K562 (cell line): Measurements from ENCODE around the gene PTPN7. TPM values are rescaled to one million over a fixed set of nuclear protein-coding genes. Genes with fewer than 3 reads are reported as not detected.

Experiments
- ASH1L ChIP-seq: fragments of 450-650 bp; IDR thresholded peaks from 2 replicates; pipeline ENCODE4 v1.6.1; 2018; ENCODE audit warnings: borderline replicate concordance, mild to moderate bottlenecking, low read depth; ENCODE audit not compliant: partially characterized antibody
- BCL6 ChIP-seq: fragments of 250-450 bp; sonication (Bioruptor Pico); IDR thresholded peaks from 2 replicates; pipeline ENCODE4 v1.4.0; 2020
- CREM ChIP-seq: IDR thresholded peaks from 2 replicates; pipeline ENCODE4 v1.6.1; 2014; ENCODE audit warnings: antibody characterized with exemption, low read depth
- DDX20 ChIP-seq: fragments of 450-650 bp; IDR thresholded peaks from 2 replicates; pipeline ENCODE4 v1.6.1; 2016; ENCODE audit warnings: missing genetic modification characterization, low read depth, mild to moderate bottlenecking, missing compliant biosample characterization, moderate library complexity
- GATAD2A ChIP-seq: fragments of 450-650 bp; IDR thresholded peaks from 2 replicates; pipeline ENCODE4 v1.6.1; 2017
- MAZ ChIP-seq, 2 experiments: fragments of 450-650 bp in 1 of 2; sonication (generic) in 1 of 2; formaldehyde crosslinking; IDR thresholded peaks in 1 of 2; conservative IDR thresholded peaks in 1 of 2; 2 replicates each; pipeline versions ENCODE4 v1.4.0 to v1.5.0; 2020; ENCODE audit warnings: mild to moderate bottlenecking in 1 of 2, missing genetic modification reagents in 1 of 2
- MTF1 ChIP-seq: fragments of 250-450 bp; sonication (Bioruptor Pico); IDR thresholded peaks from 2 replicates; pipeline ENCODE4 v1.9.0; 2021; ENCODE audit warnings: moderate library complexity, mild to moderate bottlenecking, inconsistent platforms, borderline replicate concordance
- RBM14 ChIP-seq: fragments of 200-400 bp; formaldehyde crosslinking; IDR thresholded peaks from 2 replicates; pipeline ENCODE4 v1.6.1; 2018; ENCODE audit warnings: low read depth, mild to moderate bottlenecking, low read length, moderate library complexity, borderline replicate concordance; ENCODE audit not compliant: insufficient read depth
- TCF7L2 ChIP-seq: fragments of 150-350 bp; IDR thresholded peaks from 2 replicates; pipeline ENCODE4 v1.6.1; 2016; ENCODE audit warnings: low read depth, mild to moderate bottlenecking, low read length, moderate library complexity
- U2AF2 ChIP-seq: fragments of 200-400 bp; formaldehyde crosslinking; optimal IDR thresholded peaks from 2 replicates; pipeline ENCODE3; 2017; ENCODE audit warnings: low read depth, mild to moderate bottlenecking, low read length
- polyA plus RNA-seq, 8 experiments: library from polyadenylated mRNA; depleted of rRNA in 4 of 8; stranded (reverse) in 5 of 8; unstranded in 3 of 8; fragments of >200 nt; fragmentation: Nextera tagmentation in 2 of 8; fragmentation: Illumina TruSeq in 1 of 8; extraction: Ambion mirVana in 2 of 8; extraction: Trizol in 1 of 8; gene quantifications; 2 replicates each; pipeline versions ENCODE4 v1.2.1 to v1.2.3, GENCODE V29; 2011 to 2014; ENCODE audit warnings: inconsistent platforms in 1 of 8, missing spikeins in 1 of 8
- total RNA-seq, 7 experiments: library from RNA; depleted of rRNA in 6 of 7; stranded (reverse); fragments of >200 nt in 6 of 7; fragmentation: Illumina TruSeq in 2 of 7; extraction: Trizol in 2 of 7; gene quantifications; 2 replicates each; pipeline versions ENCODE4 v1.2.1 to v1.2.3, GENCODE V29; 2011 to 2021; ENCODE audit warnings: low replicate concordance in 1 of 7
- TF ChIP-seq, protein P1 (sequence below): fragments of 250-450 bp; sonication (Bioruptor Pico); IDR thresholded peaks from 2 replicates; pipeline ENCODE4 v1.9.0; 2021; ENCODE audit warnings: mild to moderate bottlenecking, inconsistent platforms
- TF ChIP-seq, protein P2 (sequence below): sonication (generic); formaldehyde crosslinking; IDR thresholded peaks from 2 replicates; pipeline ENCODE4 v1.8.0; 2022; ENCODE audit warnings: mild to moderate bottlenecking, missing genetic modification reagents
- TF ChIP-seq, protein P3 (sequence below): fragments of 250-450 bp; sonication (Bioruptor Pico); IDR thresholded peaks from 2 replicates; pipeline ENCODE4 v1.4.0; 2020; ENCODE audit warnings: mild to moderate bottlenecking, moderate library complexity, borderline replicate concordance
- TF ChIP-seq, protein P4 (sequence below): fragments of 450-650 bp; IDR thresholded peaks from 2 replicates; pipeline ENCODE4 v1.6.1; 2016; ENCODE audit warnings: mild to moderate bottlenecking

The PTPN7 gene
- total and polyA plus RNA-seq, 9 of the 15 experiments (the other 6 are each of a cell fraction or from before 2014, with no cell fraction given): 18.7 to 144 (median 120) TPM

DNA sequence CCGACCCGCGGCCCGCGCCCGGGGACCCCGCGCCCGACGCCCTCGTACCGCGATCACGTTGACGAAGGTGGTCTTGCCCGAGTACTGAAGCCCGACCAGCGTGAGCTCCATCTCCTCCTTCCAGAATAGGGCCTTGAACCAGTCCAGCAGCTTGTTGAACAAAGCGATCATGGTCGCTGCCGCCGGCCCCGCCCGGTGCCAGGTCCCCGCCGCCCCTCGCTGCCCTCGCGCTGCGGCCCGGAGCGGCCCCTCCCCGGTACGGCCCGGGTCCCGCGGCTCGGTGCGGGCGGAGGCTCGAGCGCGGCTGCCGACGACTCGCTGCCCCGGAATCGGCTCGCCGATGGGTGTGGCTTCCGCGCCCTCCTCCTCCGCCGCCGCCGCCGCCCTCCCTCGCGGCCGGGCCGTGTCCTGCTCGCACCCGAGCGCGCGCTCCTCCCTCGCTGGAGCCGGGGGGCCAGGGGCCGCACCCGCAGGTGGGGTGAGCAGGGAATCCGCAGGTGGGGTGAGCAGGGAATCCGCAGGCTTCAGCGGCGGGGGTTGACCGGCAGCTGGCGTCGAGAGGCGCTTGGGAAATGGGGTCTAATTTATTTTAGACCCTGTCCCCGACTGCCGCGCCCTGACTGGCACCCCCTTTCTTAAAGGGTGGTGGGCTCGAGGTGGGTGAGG lies 15.9 kb downstream of the PTPN7 start, which contains the start of gene ARL8A (continued):
- TF ChIP-seq, protein P1, sequence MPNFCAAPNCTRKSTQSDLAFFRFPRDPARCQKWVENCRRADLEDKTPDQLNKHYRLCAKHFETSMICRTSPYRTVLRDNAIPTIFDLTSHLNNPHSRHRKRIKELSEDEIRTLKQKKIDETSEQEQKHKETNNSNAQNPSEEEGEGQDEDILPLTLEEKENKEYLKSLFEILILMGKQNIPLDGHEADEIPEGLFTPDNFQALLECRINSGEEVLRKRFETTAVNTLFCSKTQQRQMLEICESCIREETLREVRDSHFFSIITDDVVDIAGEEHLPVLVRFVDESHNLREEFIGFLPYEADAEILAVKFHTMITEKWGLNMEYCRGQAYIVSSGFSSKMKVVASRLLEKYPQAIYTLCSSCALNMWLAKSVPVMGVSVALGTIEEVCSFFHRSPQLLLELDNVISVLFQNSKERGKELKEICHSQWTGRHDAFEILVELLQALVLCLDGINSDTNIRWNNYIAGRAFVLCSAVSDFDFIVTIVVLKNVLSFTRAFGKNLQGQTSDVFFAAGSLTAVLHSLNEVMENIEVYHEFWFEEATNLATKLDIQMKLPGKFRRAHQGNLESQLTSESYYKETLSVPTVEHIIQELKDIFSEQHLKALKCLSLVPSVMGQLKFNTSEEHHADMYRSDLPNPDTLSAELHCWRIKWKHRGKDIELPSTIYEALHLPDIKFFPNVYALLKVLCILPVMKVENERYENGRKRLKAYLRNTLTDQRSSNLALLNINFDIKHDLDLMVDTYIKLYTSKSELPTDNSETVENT (CRISPR knock-in tag): 0 out of 2 replicates have a peak, but pooled peaks have one; percentile 15
- no peak for TF ChIP-seq DDX20 (tag)
- TF ChIP-seq, protein P2, sequence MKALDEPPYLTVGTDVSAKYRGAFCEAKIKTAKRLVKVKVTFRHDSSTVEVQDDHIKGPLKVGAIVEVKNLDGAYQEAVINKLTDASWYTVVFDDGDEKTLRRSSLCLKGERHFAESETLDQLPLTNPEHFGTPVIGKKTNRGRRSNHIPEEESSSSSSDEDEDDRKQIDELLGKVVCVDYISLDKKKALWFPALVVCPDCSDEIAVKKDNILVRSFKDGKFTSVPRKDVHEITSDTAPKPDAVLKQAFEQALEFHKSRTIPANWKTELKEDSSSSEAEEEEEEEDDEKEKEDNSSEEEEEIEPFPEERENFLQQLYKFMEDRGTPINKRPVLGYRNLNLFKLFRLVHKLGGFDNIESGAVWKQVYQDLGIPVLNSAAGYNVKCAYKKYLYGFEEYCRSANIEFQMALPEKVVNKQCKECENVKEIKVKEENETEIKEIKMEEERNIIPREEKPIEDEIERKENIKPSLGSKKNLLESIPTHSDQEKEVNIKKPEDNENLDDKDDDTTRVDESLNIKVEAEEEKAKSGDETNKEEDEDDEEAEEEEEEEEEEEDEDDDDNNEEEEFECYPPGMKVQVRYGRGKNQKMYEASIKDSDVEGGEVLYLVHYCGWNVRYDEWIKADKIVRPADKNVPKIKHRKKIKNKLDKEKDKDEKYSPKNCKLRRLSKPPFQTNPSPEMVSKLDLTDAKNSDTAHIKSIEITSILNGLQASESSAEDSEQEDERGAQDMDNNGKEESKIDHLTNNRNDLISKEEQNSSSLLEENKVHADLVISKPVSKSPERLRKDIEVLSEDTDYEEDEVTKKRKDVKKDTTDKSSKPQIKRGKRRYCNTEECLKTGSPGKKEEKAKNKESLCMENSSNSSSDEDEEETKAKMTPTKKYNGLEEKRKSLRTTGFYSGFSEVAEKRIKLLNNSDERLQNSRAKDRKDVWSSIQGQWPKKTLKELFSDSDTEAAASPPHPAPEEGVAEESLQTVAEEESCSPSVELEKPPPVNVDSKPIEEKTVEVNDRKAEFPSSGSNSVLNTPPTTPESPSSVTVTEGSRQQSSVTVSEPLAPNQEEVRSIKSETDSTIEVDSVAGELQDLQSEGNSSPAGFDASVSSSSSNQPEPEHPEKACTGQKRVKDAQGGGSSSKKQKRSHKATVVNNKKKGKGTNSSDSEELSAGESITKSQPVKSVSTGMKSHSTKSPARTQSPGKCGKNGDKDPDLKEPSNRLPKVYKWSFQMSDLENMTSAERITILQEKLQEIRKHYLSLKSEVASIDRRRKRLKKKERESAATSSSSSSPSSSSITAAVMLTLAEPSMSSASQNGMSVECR (CRISPR knock-in tag): peak; percentile 42
- no peak for TF ChIP-seq BCL6 (CRISPR knock-in tag)
- no peak for TF ChIP-seq MTF1
- TF ChIP-seq, protein P3, sequence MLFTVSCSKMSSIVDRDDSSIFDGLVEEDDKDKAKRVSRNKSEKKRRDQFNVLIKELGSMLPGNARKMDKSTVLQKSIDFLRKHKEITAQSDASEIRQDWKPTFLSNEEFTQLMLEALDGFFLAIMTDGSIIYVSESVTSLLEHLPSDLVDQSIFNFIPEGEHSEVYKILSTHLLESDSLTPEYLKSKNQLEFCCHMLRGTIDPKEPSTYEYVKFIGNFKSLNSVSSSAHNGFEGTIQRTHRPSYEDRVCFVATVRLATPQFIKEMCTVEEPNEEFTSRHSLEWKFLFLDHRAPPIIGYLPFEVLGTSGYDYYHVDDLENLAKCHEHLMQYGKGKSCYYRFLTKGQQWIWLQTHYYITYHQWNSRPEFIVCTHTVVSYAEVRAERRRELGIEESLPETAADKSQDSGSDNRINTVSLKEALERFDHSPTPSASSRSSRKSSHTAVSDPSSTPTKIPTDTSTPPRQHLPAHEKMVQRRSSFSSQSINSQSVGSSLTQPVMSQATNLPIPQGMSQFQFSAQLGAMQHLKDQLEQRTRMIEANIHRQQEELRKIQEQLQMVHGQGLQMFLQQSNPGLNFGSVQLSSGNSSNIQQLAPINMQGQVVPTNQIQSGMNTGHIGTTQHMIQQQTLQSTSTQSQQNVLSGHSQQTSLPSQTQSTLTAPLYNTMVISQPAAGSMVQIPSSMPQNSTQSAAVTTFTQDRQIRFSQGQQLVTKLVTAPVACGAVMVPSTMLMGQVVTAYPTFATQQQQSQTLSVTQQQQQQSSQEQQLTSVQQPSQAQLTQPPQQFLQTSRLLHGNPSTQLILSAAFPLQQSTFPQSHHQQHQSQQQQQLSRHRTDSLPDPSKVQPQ: no peak
- TF ChIP-seq RBM14: no peak
- TF ChIP-seq GATAD2A: peak; percentile 86
- TF ChIP-seq, protein P4, sequence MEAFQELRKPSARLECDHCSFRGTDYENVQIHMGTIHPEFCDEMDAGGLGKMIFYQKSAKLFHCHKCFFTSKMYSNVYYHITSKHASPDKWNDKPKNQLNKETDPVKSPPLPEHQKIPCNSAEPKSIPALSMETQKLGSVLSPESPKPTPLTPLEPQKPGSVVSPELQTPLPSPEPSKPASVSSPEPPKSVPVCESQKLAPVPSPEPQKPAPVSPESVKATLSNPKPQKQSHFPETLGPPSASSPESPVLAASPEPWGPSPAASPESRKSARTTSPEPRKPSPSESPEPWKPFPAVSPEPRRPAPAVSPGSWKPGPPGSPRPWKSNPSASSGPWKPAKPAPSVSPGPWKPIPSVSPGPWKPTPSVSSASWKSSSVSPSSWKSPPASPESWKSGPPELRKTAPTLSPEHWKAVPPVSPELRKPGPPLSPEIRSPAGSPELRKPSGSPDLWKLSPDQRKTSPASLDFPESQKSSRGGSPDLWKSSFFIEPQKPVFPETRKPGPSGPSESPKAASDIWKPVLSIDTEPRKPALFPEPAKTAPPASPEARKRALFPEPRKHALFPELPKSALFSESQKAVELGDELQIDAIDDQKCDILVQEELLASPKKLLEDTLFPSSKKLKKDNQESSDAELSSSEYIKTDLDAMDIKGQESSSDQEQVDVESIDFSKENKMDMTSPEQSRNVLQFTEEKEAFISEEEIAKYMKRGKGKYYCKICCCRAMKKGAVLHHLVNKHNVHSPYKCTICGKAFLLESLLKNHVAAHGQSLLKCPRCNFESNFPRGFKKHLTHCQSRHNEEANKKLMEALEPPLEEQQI: no peak
- no peak for TF ChIP-seq ASH1L
- TF ChIP-seq TCF7L2: no peak
- TF ChIP-seq CREM: peak; percentile 31; the same call in 1 of the 2 replicates
- TF ChIP-seq MAZ (CRISPR knock-in tag; conservative IDR thresholded peaks at IDR 0.05 in 1 of 2, IDR thresholded peaks at IDR 0.05 in 1 of 2): peak; percentile 29 to 89; a peak in 2 of 4 replicates
- TF ChIP-seq U2AF2: no peak
